KBM-7 (cell line): ENCODE measurements around the gene DNAJC11.
A peak's percentile ranks its signal among the peaks of the same experiment; 100 is the strongest.

Experiments
- DNase-seq: peaks from one replicate; pipeline ENCODE4 v3.0.0-alpha.2; 2015
- in situ Hi-C: fragments of 300-500 bp; cut with MboI; formaldehyde crosslinking; loops from 2 replicates; pipeline ENCODE4 v1.14.3; 2020; ENCODE audit warnings: low sequenced_read_pairs, low pct_unique_long_range_greater_than_20kb, mixed read lengths

The DNAJC11 gene

GRCh38 chr1:6592865-6593593 is 108.6 kb downstream of the DNAJC11 start:
- in situ Hi-C loops, result no loop called here
- DNase-seq, result no peak

GRCh38 chr1:6592441-6592840 is 109.2 kb downstream of the DNAJC11 start:
- in situ Hi-C loops, result no loop called here
- no peak for DNase-seq

GRCh38 chr1:6591644-6592043 is 110.0 kb downstream of the DNAJC11 start:
- in situ Hi-C loops, result no loop called here
- no peak for DNase-seq

- DNase-seq, result peak; percentile 45
- in situ Hi-C loops, result no loop called here
These were observed 110.4 kb downstream of the DNAJC11 start for GRCh38 chr1:6591222-6591621.

- in situ Hi-C loops, result no loop called here
- no peak for DNase-seq
These were observed 111.6 kb downstream of the DNAJC11 start for GRCh38 chr1:6590046-6590445.

GRCh38 chr1:6588893-6589520 is 112.6 kb downstream of the DNAJC11 start:
- in situ Hi-C loops, result no loop called here
- peak; percentile 41 for DNase-seq

GRCh38 chr1:6588128-6588892 is 113.3 kb downstream of the DNAJC11 start:
- no peak for DNase-seq
- in situ Hi-C loops, result no loop called here

- in situ Hi-C loops, result no loop called here
- DNase-seq, result no peak
These were observed 114.2 kb downstream of the DNAJC11 start for GRCh38 chr1:6587261-6588005.

- DNase-seq, result no peak
- in situ Hi-C loops, result no loop called here
These were observed 115.2 kb downstream of the DNAJC11 start for GRCh38 chr1:6586404-6586816.

- in situ Hi-C loops, result no loop called here
These were observed 115.8 kb downstream of the DNAJC11 start for GRCh38 chr1:6585841-6586240.

GRCh38 chr1:6585081-6585722 is 116.4 kb downstream of the DNAJC11 start:
- DNase-seq, result no peak
- in situ Hi-C loops, result no loop called here

More at GRCh38 chr1:6585841-6586240, 115.8 kb downstream of the DNAJC11 start:
- DNase-seq, result no peak
